HCT116 (cell line): ENCODE measurements around the gene NCOA6. TPM values are rescaled to one million over a fixed set of nuclear protein-coding genes. Genes with fewer than 3 reads are reported as not detected.

Source experiments
- ATAC-seq: fragments of 200-7000 bp; cut with Tn5 transposase; 2 replicates; pipeline ENCODE4 v1.9.1; 2020; ENCODE audit warnings: mild to moderate bottlenecking, moderate library complexity
- BruUV-seq: library from RNA; stranded (reverse); fragments of 400-500 nt; replicated peaks from 2 replicates; lab custom pipeline; 2021; lab: Mats Ljungman, UMichigan
- CTCF ChIA-PET: fragments of 300-600 bp; sonication (Branson Sonifier 250); formaldehyde crosslinking; loops from one replicate; lab custom pipeline; 2021; ENCODE audit warnings: antibody characterized with exemption; lab: Charles Lee
- POLR2A ChIA-PET: fragments of 300-600, 350-600 bp; sonication (Branson Sonifier 250); formaldehyde crosslinking; loops from one replicate; lab custom pipeline; 2021; ENCODE audit warnings: antibody characterized with exemption; lab: Charles Lee
- RAD21 ChIA-PET, 2 experiments: fragments of 300-600 bp; sonication (Branson Sonifier 250); formaldehyde crosslinking; loops; one replicate each; lab custom pipeline; 2023; ENCODE audit warnings: low total read pairs in 2 of 2; ENCODE audit not compliant: uncharacterized antibody in 2 of 2, unreplicated experiment in 2 of 2, low non-redundant PET in 1 of 2; lab: Charles Lee
- DNase-seq: peaks from one replicate; pipeline ENCODE4 v3.0.0-alpha.2; 2010; ENCODE audit warnings: low read depth, low spot score
- H2AFZ ChIP-seq: fragments of 200-600 bp; shearing (Covaris generic), sonication (generic); 2 replicates; pipeline ENCODE4 v1.6.1; 2017; ENCODE audit warnings: low read depth, mixed run types, mixed read lengths, antibody characterized with exemption, low read length; ENCODE audit not compliant: poor library complexity, severe bottlenecking
- H3K27ac ChIP-seq: 2 replicates; pipeline ENCODE4 v1.5.1; 2012; ENCODE audit warnings: low read depth, low read length
- H3K27me3 ChIP-seq: fragments of 200-600 bp; sonication (generic); 2 replicates; pipeline ENCODE4 v1.6.1; 2016; ENCODE audit warnings: mixed run types, low read length, mixed read lengths; ENCODE audit not compliant: insufficient read depth
- H3K36me3 ChIP-seq, 2 experiments: fragments of 200-500 bp in 1 of 2; fragments of 200-600 bp in 1 of 2; sonication (Bioruptor generic) in 1 of 2; sonication (generic) in 1 of 2; 2 replicates each; pipeline versions ENCODE4 v1.5.1 to v1.6.1; 2014 to 2016; ENCODE audit warnings: low read length in 2 of 2, inconsistent platforms in 1 of 2, mixed read lengths in 1 of 2, mixed run types in 1 of 2; ENCODE audit not compliant: insufficient read depth in 2 of 2, control insufficient read depth in 1 of 2
- H3K4me1 ChIP-seq, 2 experiments: fragments of 200-600 bp in 1 of 2; sonication (generic) in 1 of 2; 2 replicates each; pipeline versions ENCODE4 v1.5.1 to v1.6.1; 2012 to 2017; ENCODE audit warnings: low read length in 2 of 2, inconsistent platforms in 1 of 2, mild to moderate bottlenecking in 1 of 2, mixed read lengths in 1 of 2, mixed run types in 1 of 2, moderate library complexity in 1 of 2; ENCODE audit not compliant: insufficient read depth in 2 of 2, control insufficient read depth in 1 of 2
- H3K4me2 ChIP-seq: fragments of 200-600 bp; sonication (generic); 2 replicates; pipeline ENCODE4 v1.6.1; 2017; ENCODE audit warnings: mixed run types, low read length, mixed read lengths
- H3K4me3 ChIP-seq, 2 experiments: fragments of 200-600 bp in 1 of 2; sonication (generic) in 1 of 2; replicated peaks in 1 of 2; 2 replicates each; pipeline ENCODE4 v1.5.1; 2011 to 2016; ENCODE audit warnings: low read length in 2 of 2, control low read depth in 1 of 2, low read depth in 1 of 2, mild to moderate bottlenecking in 1 of 2, mixed read lengths in 1 of 2, mixed run types in 1 of 2
- H3K79me2 ChIP-seq: fragments of 200-600 bp; sonication (generic); 2 replicates; pipeline ENCODE4 v1.6.1; 2017; ENCODE audit warnings: mild to moderate bottlenecking, mixed run types, low read length, moderate library complexity, mixed read lengths; ENCODE audit not compliant: insufficient read depth
- H3K9ac ChIP-seq: fragments of 200-600 bp; sonication (generic); 2 replicates; pipeline ENCODE4 v1.6.1; 2016; ENCODE audit warnings: low read length, mixed read lengths
- H3K9me2 ChIP-seq: fragments of 200-600 bp; sonication (generic), shearing (Covaris generic); 2 replicates; pipeline ENCODE4 v1.6.1; 2017; ENCODE audit warnings: mixed run types, mild to moderate bottlenecking, moderate library complexity; ENCODE audit not compliant: insufficient read depth
- H3K9me3 ChIP-seq, 2 experiments: fragments of 200-500 bp in 1 of 2; fragments of 200-600 bp in 1 of 2; sonication (Bioruptor generic) in 1 of 2; sonication (generic) in 1 of 2; 2 replicates each; pipeline ENCODE4 v1.6.1; 2014 to 2017; ENCODE audit warnings: low read length in 2 of 2, mixed read lengths in 2 of 2, inconsistent platforms in 1 of 2, low read depth in 1 of 2, mild to moderate bottlenecking in 1 of 2, mixed run types in 1 of 2, moderate library complexity in 1 of 2; ENCODE audit not compliant: control insufficient read depth in 1 of 2, insufficient read depth in 1 of 2
- H4K20me1 ChIP-seq: fragments of 200-600 bp; sonication (generic), shearing (Covaris generic); 2 replicates; pipeline ENCODE4 v1.6.1; 2017; ENCODE audit warnings: mixed run types, mild to moderate bottlenecking, moderate library complexity; ENCODE audit not compliant: insufficient read depth
- CBX3 ChIP-seq: IDR thresholded peaks from 2 replicates; pipeline ENCODE4 v1.6.1; 2012; ENCODE audit warnings: low read depth
- EZH2phosphoT487 ChIP-seq: fragments of 200-600 bp; IDR thresholded peaks from 2 replicates; pipeline ENCODE4 v1.6.1; 2018; ENCODE audit warnings: antibody characterized with exemption, borderline replicate concordance
- FOSL1 ChIP-seq: IDR thresholded peaks from 2 replicates; pipeline ENCODE4 v1.6.1; 2012; ENCODE audit warnings: low read depth
- RAD21 ChIP-seq: IDR thresholded peaks from 2 replicates; pipeline ENCODE4 v1.6.1; 2012; ENCODE audit warnings: low read depth, mild to moderate bottlenecking
- SIN3A ChIP-seq: IDR thresholded peaks from 2 replicates; pipeline ENCODE4 v1.6.1; 2012; ENCODE audit warnings: low read depth
- TCF7L2 ChIP-seq: IDR thresholded peaks from 2 replicates; pipeline ENCODE4 v1.7.0; 2011; ENCODE audit warnings: borderline replicate concordance, inconsistent platforms; ENCODE audit not compliant: insufficient read depth, insufficient read length; ENCODE audit errors: extremely low read depth
- ZFX ChIP-seq: fragments of 450-650 bp; IDR thresholded peaks from 2 replicates; pipeline ENCODE4 v1.6.1; 2017
- intact Hi-C: fragments of 100-400 bp; cut with micrococcal nuclease; formaldehyde crosslinking; loops from 2 replicates; pipeline ENCODE4 v1.10.0; 2022
- total RNA-seq: library from RNA; stranded (reverse); gene quantifications from one replicate; pipeline ENCODE4 v1.2.1, GENCODE V29; 2021; ENCODE audit not compliant: unreplicated experiment
- TF ChIP-seq, protein P1 (sequence below): IDR thresholded peaks from 2 replicates; pipeline ENCODE4 v1.6.1; 2012
- TF ChIP-seq, protein P2 (sequence below): IDR thresholded peaks from 2 replicates; pipeline ENCODE4 v1.6.1; 2012; ENCODE audit warnings: low read depth

The NCOA6 gene
- total RNA-seq, 1 experiment from 2014 or later, result 24.8 TPM

GRCh38 chr20:34806255-34806654 lies 19.2 kb downstream of the NCOA6 start:
- no TSS peak for BruUV-seq

More at GRCh38 chr20:34806255-34806654, 19.2 kb downstream of the NCOA6 start:
- Histone ChIP-seq H3K9me2 (no peaks in the 10 kb centered on the region), H3K4me2 (no peak overlapping the region), H3K9ac (no peak overlapping the region), H3K4me3 (no peak overlapping the region), H3K79me2 (peaks cover 58% of the 10 kb centered on the region), H3K27ac (no peak overlapping the region), H3K27me3 (no peaks in the 10 kb centered on the region), H3K4me1 (peaks cover 6 to 14% of the 10 kb centered on the region in 2 experiments), H3K9me3 (no peaks in the 10 kb centered on the region), H2AFZ (no peak overlapping the region), H4K20me1 (no peaks in the 10 kb centered on the region), H3K36me3 (no peaks in the 10 kb centered on the region)
- no peak for ATAC-seq
- no peak for DNase-seq
- ChIA-PET RAD21 (no interaction called here), CTCF (interaction anchor here (0.8 kb wide), 1 partner anchor 22 kb away, joined by 3 read pairs; no protein-coding TSS in a partner anchor), POLR2A (no interaction called here)
- intact Hi-C loops, result no loop called here
- no peak for TF ChIP-seq CBX3
- TF ChIP-seq TCF7L2, result no peak
- no peak for TF ChIP-seq ZFX
- no peak for TF ChIP-seq RAD21
- TF ChIP-seq, protein P1, sequence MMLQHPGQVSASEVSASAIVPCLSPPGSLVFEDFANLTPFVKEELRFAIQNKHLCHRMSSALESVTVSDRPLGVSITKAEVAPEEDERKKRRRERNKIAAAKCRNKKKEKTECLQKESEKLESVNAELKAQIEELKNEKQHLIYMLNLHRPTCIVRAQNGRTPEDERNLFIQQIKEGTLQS, result no peak
- TF ChIP-seq EZH2phosphoT487, result no peak
- TF ChIP-seq FOSL1, result no peak
- no peak for TF ChIP-seq SIN3A
- TF ChIP-seq, protein P2, sequence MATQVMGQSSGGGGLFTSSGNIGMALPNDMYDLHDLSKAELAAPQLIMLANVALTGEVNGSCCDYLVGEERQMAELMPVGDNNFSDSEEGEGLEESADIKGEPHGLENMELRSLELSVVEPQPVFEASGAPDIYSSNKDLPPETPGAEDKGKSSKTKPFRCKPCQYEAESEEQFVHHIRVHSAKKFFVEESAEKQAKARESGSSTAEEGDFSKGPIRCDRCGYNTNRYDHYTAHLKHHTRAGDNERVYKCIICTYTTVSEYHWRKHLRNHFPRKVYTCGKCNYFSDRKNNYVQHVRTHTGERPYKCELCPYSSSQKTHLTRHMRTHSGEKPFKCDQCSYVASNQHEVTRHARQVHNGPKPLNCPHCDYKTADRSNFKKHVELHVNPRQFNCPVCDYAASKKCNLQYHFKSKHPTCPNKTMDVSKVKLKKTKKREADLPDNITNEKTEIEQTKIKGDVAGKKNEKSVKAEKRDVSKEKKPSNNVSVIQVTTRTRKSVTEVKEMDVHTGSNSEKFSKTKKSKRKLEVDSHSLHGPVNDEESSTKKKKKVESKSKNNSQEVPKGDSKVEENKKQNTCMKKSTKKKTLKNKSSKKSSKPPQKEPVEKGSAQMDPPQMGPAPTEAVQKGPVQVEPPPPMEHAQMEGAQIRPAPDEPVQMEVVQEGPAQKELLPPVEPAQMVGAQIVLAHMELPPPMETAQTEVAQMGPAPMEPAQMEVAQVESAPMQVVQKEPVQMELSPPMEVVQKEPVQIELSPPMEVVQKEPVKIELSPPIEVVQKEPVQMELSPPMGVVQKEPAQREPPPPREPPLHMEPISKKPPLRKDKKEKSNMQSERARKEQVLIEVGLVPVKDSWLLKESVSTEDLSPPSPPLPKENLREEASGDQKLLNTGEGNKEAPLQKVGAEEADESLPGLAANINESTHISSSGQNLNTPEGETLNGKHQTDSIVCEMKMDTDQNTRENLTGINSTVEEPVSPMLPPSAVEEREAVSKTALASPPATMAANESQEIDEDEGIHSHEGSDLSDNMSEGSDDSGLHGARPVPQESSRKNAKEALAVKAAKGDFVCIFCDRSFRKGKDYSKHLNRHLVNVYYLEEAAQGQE, result no peak
